ENCODE data around the gene TGFBI.

The TGFBI gene

DNA sequence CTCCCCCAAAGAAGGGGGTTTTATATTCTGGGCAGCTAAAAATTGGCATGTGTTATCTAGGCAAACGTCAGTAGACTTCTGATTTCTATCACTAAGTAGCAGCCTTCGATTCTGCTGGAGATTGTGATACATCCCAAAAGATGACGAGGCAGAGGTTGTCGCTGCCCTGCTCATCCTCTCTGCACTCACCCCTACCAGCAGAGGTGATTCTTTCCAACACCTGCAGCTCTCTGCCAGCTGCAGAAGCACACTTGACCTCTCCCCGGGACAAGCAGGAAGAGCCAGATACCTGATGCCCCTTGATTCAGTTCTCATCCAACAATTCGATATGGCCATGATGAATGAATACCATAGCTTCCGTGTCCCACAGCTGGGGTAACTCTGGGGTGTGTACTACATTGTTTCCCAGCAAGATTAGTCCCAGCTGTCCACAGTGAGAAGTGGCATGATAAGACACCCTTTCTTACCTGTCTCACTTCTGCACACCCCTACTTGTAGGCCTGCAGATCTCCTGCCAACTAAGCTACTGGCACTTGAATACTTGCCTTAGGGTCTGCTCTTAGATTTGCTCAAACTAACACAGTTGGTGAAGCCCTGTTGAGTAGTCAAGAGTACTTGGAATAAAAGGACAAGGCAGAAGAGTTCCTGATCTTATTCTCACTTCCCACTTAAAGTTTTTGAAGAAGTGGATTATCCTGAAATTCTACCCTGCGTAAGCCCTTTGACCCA lies 66.3 kb downstream of the TGFBI start:
- DNase-seq, result no peak

DNA sequence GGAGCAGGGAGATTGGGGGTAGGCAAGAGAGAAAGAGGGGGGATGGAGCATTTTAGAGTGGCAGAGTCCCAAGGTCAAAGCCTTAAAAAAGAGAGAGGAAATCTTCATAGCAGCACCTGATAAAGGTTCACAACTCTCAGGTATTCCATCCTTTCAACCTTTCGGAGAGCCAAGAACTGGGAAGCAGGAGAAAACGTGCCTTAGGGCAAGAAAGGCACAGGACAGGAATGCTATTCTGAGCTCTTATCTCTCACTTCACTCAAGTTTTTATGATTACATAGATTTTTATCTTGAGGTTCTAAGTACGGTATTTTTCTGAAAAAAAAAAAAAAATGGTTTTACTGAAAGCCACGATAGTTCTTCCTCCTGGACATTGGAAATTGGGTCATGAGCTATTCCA lies 69.4 kb downstream of the TGFBI start:
- DNase-seq, result no peak

DNA sequence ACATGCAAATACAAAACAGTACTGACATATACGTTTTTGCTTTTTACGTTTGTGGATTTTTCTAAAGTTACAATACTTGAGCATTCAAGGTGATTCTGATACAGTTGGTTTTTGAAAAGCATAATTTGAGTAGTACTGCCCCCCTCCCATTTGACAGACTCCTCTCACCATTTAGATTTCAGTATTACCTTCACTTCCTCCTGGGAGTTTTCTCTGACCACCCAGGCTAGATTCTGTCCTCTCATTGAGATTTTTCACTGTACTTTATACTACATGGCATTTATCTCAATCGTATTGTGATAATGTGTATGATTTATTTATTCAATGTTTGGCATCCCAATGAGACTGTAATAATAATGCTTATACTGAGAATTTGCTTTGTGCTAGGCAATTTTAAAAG lies 71.1 kb downstream of the TGFBI start:
- no peak for DNase-seq

DNA sequence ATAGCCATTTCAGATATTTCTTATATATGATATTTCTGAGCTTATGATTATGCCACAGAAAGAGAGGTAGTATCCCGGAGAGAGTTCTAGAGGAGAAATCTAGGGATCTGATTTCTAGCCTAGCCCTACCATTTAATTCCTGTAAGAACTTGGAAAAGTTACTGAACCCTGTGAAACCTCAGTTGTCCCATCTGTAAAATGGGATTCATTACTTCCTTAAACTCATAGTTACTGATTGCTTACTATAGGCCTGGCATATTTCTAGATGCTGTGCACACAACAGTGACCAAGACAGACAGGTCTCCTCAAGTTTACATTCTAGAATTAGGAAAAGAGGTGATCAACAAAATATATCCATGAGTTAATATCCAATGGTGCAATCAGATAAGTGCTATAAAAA lies 73.1 kb downstream of the TGFBI start:
- no peak for DNase-seq

DNA sequence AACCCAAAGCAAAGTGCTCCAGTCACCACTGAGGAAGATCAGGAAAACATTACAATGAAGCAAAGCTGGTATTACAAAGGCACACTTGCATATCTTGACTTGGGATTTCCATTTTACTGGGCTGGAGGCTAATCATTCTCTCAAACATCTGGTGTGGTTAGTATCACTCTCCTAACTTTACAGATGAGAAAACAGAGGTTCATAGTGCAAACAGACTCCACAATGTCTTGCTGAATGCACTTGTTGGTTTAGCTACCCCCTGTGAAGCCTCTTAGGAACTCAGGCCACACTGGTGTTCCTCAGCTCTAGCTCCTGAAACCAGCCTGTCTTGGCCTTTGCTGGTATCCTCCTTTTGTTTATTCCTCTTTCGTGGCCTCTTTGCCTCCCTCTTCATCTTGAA lies 74.3 kb downstream of the TGFBI start:
- no peak for DNase-seq

DNA sequence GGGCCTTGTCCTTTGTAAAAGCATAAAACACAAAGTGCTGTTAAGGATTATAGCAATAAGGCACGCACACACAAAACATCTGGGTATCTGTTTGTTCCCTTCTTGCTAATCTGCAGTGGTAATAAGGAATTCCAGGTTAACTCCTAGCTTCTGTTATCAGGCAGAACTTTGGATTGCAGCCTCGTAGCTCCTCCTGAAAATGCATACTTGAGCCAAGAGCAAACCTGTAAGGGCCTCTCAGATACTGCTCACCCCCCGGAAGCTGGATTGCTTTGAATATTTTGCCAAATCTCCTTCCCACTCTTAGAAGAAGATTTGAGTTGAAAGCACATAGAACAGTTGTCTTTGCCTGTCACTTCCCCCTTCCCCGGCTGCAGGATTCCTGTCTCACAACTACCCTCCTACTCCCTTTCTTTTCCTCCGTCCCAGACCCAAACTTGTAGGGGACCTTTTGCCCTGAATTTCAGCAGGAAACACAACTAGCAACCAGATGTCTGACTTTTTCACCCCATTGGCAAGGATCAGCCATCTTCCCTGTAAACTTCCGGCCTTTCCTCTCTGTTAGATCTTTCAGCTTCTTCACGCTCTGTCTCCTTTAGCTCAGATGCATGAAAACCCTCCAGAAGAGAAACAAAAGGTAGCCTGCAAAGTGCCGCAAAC lies 75.6 kb downstream of the TGFBI start:
- DNase-seq, result no peak

DNA sequence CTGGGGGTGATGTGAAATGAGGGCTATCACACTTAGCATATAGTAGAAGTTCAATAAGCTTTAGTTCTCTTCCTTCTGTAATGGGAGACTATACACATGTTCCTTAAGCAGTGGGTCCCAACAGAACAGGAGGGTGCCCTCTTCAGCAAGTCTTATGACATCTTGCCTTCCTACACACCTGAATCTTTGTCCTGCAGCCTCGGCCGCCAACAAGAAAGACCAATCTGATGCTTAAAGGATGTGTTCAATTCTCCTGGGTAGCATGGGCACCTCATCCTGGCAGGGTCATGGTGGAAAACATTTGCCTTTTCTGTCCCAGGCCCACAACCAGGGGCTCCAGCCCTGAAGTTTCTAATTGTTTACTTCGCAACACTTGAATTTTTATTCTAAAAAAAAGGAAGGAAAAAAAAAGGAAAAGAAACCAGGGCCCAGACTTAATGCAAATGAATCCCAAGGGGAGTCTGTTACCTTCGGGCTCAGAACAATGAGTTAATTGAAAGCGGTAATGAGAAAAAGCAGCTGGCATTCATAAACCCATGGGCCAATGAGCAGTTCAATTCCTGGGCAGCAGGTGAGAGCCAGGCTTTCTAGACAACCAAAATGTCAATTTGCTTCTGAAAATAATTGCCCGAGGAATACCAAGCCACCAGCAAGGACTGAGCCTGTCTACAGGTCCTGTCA lies 77.7 kb downstream of the TGFBI start:
- DNase-seq, result no peak

DNA sequence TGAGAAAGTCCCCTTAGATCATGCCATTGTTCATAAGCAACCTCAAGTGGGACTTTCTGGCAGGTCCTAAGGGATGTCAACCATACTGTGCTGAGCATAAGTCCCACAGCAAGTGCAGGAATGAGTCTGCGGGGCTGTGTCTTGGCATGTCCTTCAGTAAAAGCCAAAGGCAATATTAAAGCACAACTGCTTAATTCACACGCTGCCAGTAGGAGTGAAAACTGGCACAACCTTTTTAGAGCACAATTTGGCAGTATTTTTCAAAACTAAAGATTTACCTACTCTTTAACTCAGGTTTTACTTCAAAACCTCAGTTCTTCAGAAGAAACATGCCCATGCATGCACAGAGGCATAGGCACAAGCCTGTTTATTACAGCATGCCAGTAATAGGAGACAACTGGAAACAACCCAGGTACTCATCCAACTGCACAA lies 79.4 kb downstream of the TGFBI start:
- DNase-seq, result no peak

DNA sequence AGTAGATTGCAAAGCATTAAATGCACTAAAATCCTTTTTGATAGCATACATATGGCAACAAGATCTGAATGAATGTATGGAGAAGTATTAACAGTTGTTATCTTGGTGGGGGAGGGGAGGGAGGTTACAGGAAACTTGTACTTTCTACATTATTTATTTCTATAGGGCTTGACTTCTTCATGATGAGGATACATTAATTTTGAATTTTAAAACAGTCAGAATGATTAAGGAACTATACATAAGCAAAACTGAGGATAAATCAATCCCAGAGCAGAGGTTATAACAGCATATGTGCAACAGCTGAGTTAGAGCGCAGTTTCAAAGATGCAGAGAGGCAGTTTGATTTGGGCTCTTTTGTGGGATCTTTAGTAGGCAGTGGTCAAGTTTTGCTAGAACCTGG lies 80.0 kb downstream of the TGFBI start:
- no peak for DNase-seq

DNA sequence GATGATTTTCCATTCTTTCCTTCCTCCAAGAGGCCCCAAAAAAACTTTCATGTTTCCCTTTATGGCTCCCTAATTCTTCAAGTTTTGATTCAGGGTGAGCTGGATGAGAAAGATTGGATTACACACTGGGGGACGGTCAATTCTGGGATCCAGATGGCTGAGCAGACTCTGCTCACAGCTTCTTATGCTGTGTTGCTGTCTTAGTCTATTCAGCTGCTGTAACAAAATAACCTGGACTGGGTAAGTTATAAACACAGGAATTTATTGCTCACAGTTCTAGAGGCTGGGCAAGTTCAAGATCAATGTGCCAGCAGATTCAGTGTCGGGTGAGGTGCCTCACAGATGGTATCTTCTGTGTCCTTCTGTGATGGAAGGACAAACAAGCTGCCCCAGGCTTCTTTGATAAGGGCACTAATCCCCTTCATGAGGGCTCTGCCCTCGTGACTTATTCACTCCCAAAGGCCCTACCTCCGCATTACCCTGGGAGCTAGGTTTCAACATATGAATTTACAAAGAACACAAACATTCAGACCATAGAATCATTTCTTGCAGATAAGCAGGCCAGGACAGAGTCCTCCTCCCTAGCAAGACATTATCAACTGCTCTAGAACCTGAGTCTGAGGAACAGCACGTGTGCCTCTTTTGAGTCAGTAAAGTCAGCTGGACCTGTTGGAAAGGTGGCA lies 80.8 kb downstream of the TGFBI start:
- DNase-seq, result no peak

Measured in T-helper 1 cell (primary cell).